ENCODE data around the gene KRT222.

Gene KRT222

GRCh38 chr17:40664582-40665333 is at the start of gene KRT222:
Gene KRT222 (minus strand): TSS chr17:40665177. CDS start chr17:40665099, 78 bp downstream.
- no peak for DNase-seq (ENCODE audit: low read depth in 3 of 3)

GRCh38 chr17:40714473-40714872 is 49.5 kb upstream of the KRT222 start:
- DNase-seq (ENCODE audit: low read depth in 3 of 3): no peak

- DNase-seq (ENCODE audit: low read depth in 3 of 3): no peak
Measured at GRCh38 chr17:40707745-40708144, 42.8 kb upstream of the KRT222 start.

- DNase-seq (ENCODE audit: low read depth in 3 of 3): no peak
Measured at GRCh38 chr17:40705584-40705983, 40.6 kb upstream of the KRT222 start.

- DNase-seq (ENCODE audit: low read depth in 3 of 3): no peak
Measured at GRCh38 chr17:40703652-40704051, 38.7 kb upstream of the KRT222 start, which contains the start of gene KRT24. Gene KRT24 (minus strand): TSS chr17:40703752. CDS start chr17:40703693, 59 bp downstream.

- DNase-seq (ENCODE audit: low read depth in 3 of 3): no peak
Measured at GRCh38 chr17:40702271-40702670, 37.3 kb upstream of the KRT222 start.

GRCh38 chr17:40699853-40700252 is 34.9 kb upstream of the KRT222 start:
- DNase-seq (ENCODE audit: low read depth in 3 of 3): no peak

- DNase-seq (ENCODE audit: low read depth in 3 of 3): no peak
Measured at GRCh38 chr17:40699371-40699770, 34.4 kb upstream of the KRT222 start.

GRCh38 chr17:40697297-40697696 is 32.3 kb upstream of the KRT222 start:
- DNase-seq (ENCODE audit: low read depth in 3 of 3): no peak

GRCh38 chr17:40696651-40697072 is 31.7 kb upstream of the KRT222 start:
- DNase-seq (ENCODE audit: low read depth in 3 of 3): no peak

GRCh38 chr17:40695874-40696472 is 31.0 kb upstream of the KRT222 start:
- DNase-seq (ENCODE audit: low read depth in 3 of 3): no peak

GRCh38 chr17:40694584-40694983 is 29.6 kb upstream of the KRT222 start:
- no peak for DNase-seq (ENCODE audit: low read depth in 3 of 3)

- DNase-seq (ENCODE audit: low read depth in 3 of 3): no peak
Measured at GRCh38 chr17:40687106-40687505, 22.1 kb upstream of the KRT222 start.

- no peak for DNase-seq (ENCODE audit: low read depth in 3 of 3)
Measured at GRCh38 chr17:40686192-40686591, 21.2 kb upstream of the KRT222 start.

- no peak for DNase-seq (ENCODE audit: low read depth in 3 of 3)
Measured at GRCh38 chr17:40680998-40681397, 16.0 kb upstream of the KRT222 start.

GRCh38 chr17:40679523-40679907 is 14.5 kb upstream of the KRT222 start:
- no peak for DNase-seq (ENCODE audit: low read depth in 3 of 3)

GRCh38 chr17:40678902-40679522 is 14.0 kb upstream of the KRT222 start:
- no peak for DNase-seq (ENCODE audit: low read depth in 3 of 3)

- DNase-seq (ENCODE audit: low read depth in 3 of 3): no peak
Measured at GRCh38 chr17:40675905-40676304, 10.9 kb upstream of the KRT222 start.

GRCh38 chr17:40672654-40673053 is 7.7 kb upstream of the KRT222 start:
- no peak for DNase-seq (ENCODE audit: low read depth in 3 of 3)

GRCh38 chr17:40671282-40671681 is 6.3 kb upstream of the KRT222 start:
- DNase-seq (ENCODE audit: low read depth in 3 of 3): no peak

GRCh38 chr17:40666331-40666730 is 1.4 kb upstream of the KRT222 start:
- DNase-seq (ENCODE audit: low read depth in 3 of 3): no peak

- no peak for DNase-seq (ENCODE audit: low read depth in 3 of 3)
Measured at GRCh38 chr17:40663252-40663651, 1.7 kb downstream of the KRT222 start.

GRCh38 chr17:40659911-40660310 is 5.1 kb downstream of the KRT222 start:
- DNase-seq (ENCODE audit: low read depth in 3 of 3): no peak

Data from stimulated activated CD4-positive, alpha-beta T cell treated with anti-CD3 and anti-CD28 coated beads, TNF-alpha, amount 100 ng/mL, for 48 hours (primary cell).